Measurements from ENCODE around the gene RNF224. TPM values are rescaled to one million over a fixed set of nuclear protein-coding genes. Genes with fewer than 3 reads are reported as not detected.

The RNF224 gene
- total and polyA plus RNA-seq, 2 of the 13 experiments (the other 11 are each of a cell fraction or from before 2014, with no cell fraction given): 0.09 TPM; not detected in 1

GRCh38 chr9:137255448-137256114 lies 28.3 kb downstream of the RNF224 start (continued):
- TF ChIP-seq ZNF281 (CRISPR knock-in tag; IDR thresholded peaks at IDR 0.05; ENCODE audit: borderline replicate concordance) (no peak), ZNF569 (CRISPR knock-in tag; IDR thresholded peaks at IDR 0.05; ENCODE audit: borderline replicate concordance) (no peak), ZNF607 (CRISPR knock-in tag; IDR thresholded peaks at IDR 0.05; ENCODE audit: borderline replicate concordance) (0 out of 2 replicates have a peak, but pooled peaks have one; percentile 24), ARID5B (CRISPR knock-in tag; IDR thresholded peaks at IDR 0.05) (peak; percentile 15; the same call in 1 of the 2 replicates), ZNF816 (CRISPR knock-in tag; IDR thresholded peaks at IDR 0.05; ENCODE audit: borderline replicate concordance) (no peak), IKZF5 (CRISPR knock-in tag; IDR thresholded peaks at IDR 0.05) (no peak), ZFY (CRISPR knock-in tag; IDR thresholded peaks at IDR 0.05) (peak; percentile 54; the same call in 1 of the 2 replicates), NR1H2 (CRISPR knock-in tag; IDR thresholded peaks at IDR 0.05; ENCODE audit: borderline replicate concordance, low read depth) (no peak), ZBTB46 (CRISPR knock-in tag; IDR thresholded peaks at IDR 0.05; ENCODE audit: borderline replicate concordance) (no peak), ZSCAN20 (CRISPR knock-in tag; IDR thresholded peaks at IDR 0.05; ENCODE audit: borderline replicate concordance) (no peak), ZNF331 (CRISPR knock-in tag; IDR thresholded peaks at IDR 0.05) (0 out of 2 replicates have a peak, but pooled peaks have one; percentile 6), ZNF496 (CRISPR knock-in tag; IDR thresholded peaks at IDR 0.05; ENCODE audit: insufficient replicate concordance) (no peak), PHF21A (CRISPR knock-in tag; IDR thresholded peaks at IDR 0.05) (0 out of 2 replicates have a peak, but pooled peaks have one; percentile 5), KDM3A (CRISPR knock-in tag; IDR thresholded peaks at IDR 0.05; ENCODE audit: low read depth) (no peak), U2AF1 (optimal IDR thresholded peaks at IDR 0.05; ENCODE audit: low read depth, low read length) (no peak)
- TF ChIP-seq, protein P1, sequence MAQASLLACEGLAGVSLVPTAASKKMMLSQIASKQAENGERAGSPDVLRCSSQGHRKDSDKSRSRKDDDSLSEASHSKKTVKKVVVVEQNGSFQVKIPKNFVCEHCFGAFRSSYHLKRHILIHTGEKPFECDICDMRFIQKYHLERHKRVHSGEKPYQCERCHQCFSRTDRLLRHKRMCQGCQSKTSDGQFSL (CRISPR knock-in tag; IDR thresholded peaks at IDR 0.05): no peak
